AML-193 (cell line): ENCODE data around the gene AMZ2.

ENCODE experiments used
- DNase-seq, 2 experiments: peaks; one replicate each; lab custom pipeline; 2025; lab: John Stamatoyannopoulos, UW

Gene AMZ2

GRCh38 chr17:68290955-68291835, 43.4 kb downstream of the AMZ2 start, which contains the start of the genes ARSG and SLC16A6:
Gene ARSG (plus strand): TSS chr17:68291495. CDS start chr17:68307494, 15,999 bp downstream.
Gene SLC16A6 (minus strand): TSS chr17:68291127. CDS start chr17:68278320, 12,807 bp downstream.
- peak; percentile 72 to 81 for DNase-seq

GRCh38 chr17:68291836-68292688, 44.2 kb downstream of the AMZ2 start:
- peak; percentile 99 for DNase-seq

GRCh38 chr17:68292689-68293040, 44.8 kb downstream of the AMZ2 start:
- DNase-seq: peak; percentile 51 to 54

GRCh38 chr17:68293490-68294195, 45.8 kb downstream of the AMZ2 start:
- DNase-seq: no peak

GRCh38 chr17:68294196-68294555, 46.3 kb downstream of the AMZ2 start:
- DNase-seq: no peak

- no peak for DNase-seq
Measured at GRCh38 chr17:68294617-68295016, 46.8 kb downstream of the AMZ2 start.

GRCh38 chr17:68295086-68295485, 47.2 kb downstream of the AMZ2 start:
- no peak for DNase-seq

GRCh38 chr17:68296217-68297191, 48.7 kb downstream of the AMZ2 start:
- peak; percentile 44 to 66 for DNase-seq

GRCh38 chr17:68297195-68297594, 49.4 kb downstream of the AMZ2 start:
- DNase-seq: peak; percentile 61 to 62

- DNase-seq: no peak
Measured at GRCh38 chr17:68298601-68299000, 50.8 kb downstream of the AMZ2 start.

- DNase-seq: no peak
Measured at GRCh38 chr17:68299817-68300216, 52.0 kb downstream of the AMZ2 start.

GRCh38 chr17:68301438-68301959, 53.7 kb downstream of the AMZ2 start:
- no peak for DNase-seq

GRCh38 chr17:68302066-68302564, 54.3 kb downstream of the AMZ2 start:
- DNase-seq: no peak

GRCh38 chr17:68302666-68303065, 54.8 kb downstream of the AMZ2 start:
- no peak for DNase-seq

GRCh38 chr17:68304706-68305105, 56.9 kb downstream of the AMZ2 start:
- DNase-seq: no peak

- no peak for DNase-seq
Measured at GRCh38 chr17:68305142-68305541, 57.3 kb downstream of the AMZ2 start.
